NCI-H2107 (cell line): ENCODE data around the gene SUZ12.
"Not testable (repeated sequence)": the region's sequence is repeated elsewhere in the genome, so short reads cannot be mapped to it uniquely, and the experiment has no call there.

Source experiments
- DNase-seq: peaks from one replicate; lab custom pipeline; 2025; lab: John Stamatoyannopoulos, UW

The SUZ12 gene

GRCh38 chr17:31951953-31952352 lies 15.1 kb downstream of the SUZ12 start:
- DNase-seq, result not testable (repeated sequence)

- DNase-seq, result not testable (repeated sequence)
Measured at GRCh38 chr17:31964131-31964530, 27.3 kb downstream of the SUZ12 start.

- DNase-seq, result no peak
Measured at GRCh38 chr17:31967648-31968047, 30.8 kb downstream of the SUZ12 start.

- not testable (repeated sequence) for DNase-seq
Measured at GRCh38 chr17:31970416-31970815, 33.6 kb downstream of the SUZ12 start.

- DNase-seq, result not testable (repeated sequence)
Measured at GRCh38 chr17:31974269-31975071, 37.7 kb downstream of the SUZ12 start.

GRCh38 chr17:31975391-31975790 lies 38.6 kb downstream of the SUZ12 start:
- DNase-seq, result not testable (repeated sequence)

- DNase-seq, result not testable (repeated sequence)
Measured at GRCh38 chr17:31991821-31992220, 55.0 kb downstream of the SUZ12 start.

- DNase-seq, result no peak
Measured at GRCh38 chr17:31997005-31997404, 60.2 kb downstream of the SUZ12 start.

GRCh38 chr17:32006957-32007462 lies 70.2 kb downstream of the SUZ12 start, which contains the start of gene LRRC37B:
Gene LRRC37B (plus strand): TSS chr17:32007383. CDS start chr17:32021393, 14,010 bp downstream.
- DNase-seq, result peak; percentile 51

GRCh38 chr17:32007463-32008298 lies 70.9 kb downstream of the SUZ12 start:
- no peak for DNase-seq

- DNase-seq, result no peak
Measured at GRCh38 chr17:32009262-32009542, 72.4 kb downstream of the SUZ12 start.

- DNase-seq, result no peak
Measured at GRCh38 chr17:32010114-32010513, 73.3 kb downstream of the SUZ12 start.

- DNase-seq, result peak; percentile 62
Measured at GRCh38 chr17:32015245-32016013, 78.6 kb downstream of the SUZ12 start.

- DNase-seq, result no peak
Measured at GRCh38 chr17:32016231-32016630, 79.4 kb downstream of the SUZ12 start.

- DNase-seq, result no peak
Measured at GRCh38 chr17:32019228-32019627, 82.4 kb downstream of the SUZ12 start.

GRCh38 chr17:32020943-32021614 lies 84.3 kb downstream of the SUZ12 start:
- no peak for DNase-seq

- DNase-seq, result no peak
Measured at GRCh38 chr17:32021615-32021955, 84.8 kb downstream of the SUZ12 start.

- not testable (repeated sequence) for DNase-seq
Measured at GRCh38 chr17:32022554-32022953, 85.7 kb downstream of the SUZ12 start.

- DNase-seq, result not testable (repeated sequence)
Measured at GRCh38 chr17:32027271-32027670, 90.5 kb downstream of the SUZ12 start.

- DNase-seq, result no peak
Measured at GRCh38 chr17:32033223-32033622, 96.4 kb downstream of the SUZ12 start.

- DNase-seq, result not testable (repeated sequence)
Measured at GRCh38 chr17:32033812-32034211, 97.0 kb downstream of the SUZ12 start.

GRCh38 chr17:32040246-32040645 lies 103.4 kb downstream of the SUZ12 start:
- DNase-seq, result not testable (repeated sequence)
